Stimulated activated CD8-positive, alpha-beta memory T cell treated with anti-CD3 and anti-CD28 coated beads, Interleukin-15, amount 100 ng/mL, for 1 hour (primary cell): ENCODE results near the gene HIRA.
"Not testable (repeated sequence)": the region's sequence is repeated elsewhere in the genome, so short reads cannot be mapped to it uniquely, and the experiment has no call there.

ENCODE experiments used
- DNase-seq: peaks from one replicate; pipeline ENCODE4 v3.0.0-alpha.2; 2020; ENCODE audit warnings: low read depth

Gene HIRA

DNA sequence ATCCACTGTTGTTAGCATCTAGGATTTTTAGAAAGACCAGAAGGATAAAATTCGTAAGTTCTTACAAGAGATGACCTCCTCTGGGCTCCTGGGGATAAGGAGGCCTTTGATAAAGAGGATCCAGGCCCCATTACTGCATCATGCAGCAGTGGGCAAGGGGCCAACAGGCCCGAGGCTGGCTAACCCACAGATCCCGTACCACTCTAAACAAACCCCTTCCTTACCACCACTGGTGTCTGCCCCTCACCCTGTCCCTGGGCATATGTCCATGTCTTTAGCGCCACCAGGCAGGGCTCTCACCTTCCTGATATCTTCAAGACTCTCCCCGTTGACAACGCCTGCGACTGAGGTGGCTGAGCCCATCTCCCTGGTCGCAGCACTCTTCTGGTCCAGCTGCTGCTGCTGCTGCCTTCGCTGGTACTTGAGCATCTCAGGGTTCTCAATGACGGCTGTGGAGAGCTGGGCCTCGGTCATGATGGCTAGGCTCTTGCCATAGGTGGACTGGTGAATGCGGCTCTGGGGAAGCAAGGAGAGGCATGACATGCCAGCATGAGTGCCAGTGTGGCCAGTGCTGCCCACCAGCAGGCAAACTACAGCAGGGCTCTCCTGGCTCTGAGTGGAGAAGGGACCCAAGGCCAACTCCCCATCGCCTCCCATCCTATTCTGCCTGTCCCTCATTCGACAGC is 46.2 kb downstream of the HIRA start:
- no peak for DNase-seq

DNA sequence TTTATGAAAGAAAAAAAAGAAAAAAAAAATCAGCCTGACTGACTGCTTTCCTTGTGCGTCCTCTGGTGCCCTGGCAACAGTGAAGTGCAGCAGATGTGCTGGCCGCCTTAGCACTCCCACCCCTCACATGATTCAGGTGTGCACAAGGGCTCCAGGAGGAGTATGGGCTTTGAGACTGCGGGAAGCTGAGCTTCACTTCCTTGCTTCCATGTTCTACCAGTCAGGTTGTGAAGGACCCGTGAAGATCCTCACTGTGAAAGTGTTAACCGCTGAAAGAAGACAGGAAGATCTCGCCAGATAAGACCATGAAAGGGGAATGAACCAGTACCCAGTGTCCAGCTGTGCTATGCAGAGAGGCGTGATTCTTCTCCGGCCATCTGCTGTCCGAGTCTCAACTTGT is 48.2 kb downstream of the HIRA start:
- DNase-seq, result no peak

DNA sequence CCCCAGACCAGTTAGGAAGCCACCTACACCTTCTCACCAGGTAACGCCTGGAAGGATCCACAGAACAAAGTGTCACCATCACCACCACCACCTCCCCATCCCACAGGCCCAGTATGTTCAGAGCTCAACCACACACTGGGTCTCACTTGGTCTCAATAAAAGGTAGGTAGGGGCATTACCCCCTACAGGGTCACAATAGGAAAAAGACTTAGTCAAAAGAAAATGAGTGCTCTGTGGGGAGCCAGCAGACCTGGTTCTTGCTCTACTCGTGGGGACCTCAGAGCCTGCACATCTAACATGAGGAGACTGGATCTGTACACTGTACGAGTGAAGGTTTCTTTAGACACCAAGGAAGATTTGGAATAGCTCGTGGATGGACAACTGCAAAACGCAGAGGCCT is 49.3 kb downstream of the HIRA start:
- no peak for DNase-seq

DNA sequence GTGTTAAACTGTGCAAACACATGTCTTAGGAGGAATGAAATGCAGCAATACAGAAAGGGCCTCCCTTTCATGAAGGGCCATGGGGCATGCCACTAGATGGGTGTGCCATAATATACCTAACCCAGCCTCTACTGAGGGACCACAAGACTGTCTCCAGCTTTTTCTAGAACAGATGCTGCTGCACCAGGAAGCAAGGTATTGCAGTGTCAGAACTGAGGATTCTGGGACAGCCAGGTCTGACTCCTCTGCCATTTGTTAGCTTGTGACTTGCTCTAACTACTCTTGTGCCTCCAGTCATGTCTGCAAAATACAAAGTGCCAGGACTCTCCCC is 53.2 kb downstream of the HIRA start:
- DNase-seq, result no peak

DNA sequence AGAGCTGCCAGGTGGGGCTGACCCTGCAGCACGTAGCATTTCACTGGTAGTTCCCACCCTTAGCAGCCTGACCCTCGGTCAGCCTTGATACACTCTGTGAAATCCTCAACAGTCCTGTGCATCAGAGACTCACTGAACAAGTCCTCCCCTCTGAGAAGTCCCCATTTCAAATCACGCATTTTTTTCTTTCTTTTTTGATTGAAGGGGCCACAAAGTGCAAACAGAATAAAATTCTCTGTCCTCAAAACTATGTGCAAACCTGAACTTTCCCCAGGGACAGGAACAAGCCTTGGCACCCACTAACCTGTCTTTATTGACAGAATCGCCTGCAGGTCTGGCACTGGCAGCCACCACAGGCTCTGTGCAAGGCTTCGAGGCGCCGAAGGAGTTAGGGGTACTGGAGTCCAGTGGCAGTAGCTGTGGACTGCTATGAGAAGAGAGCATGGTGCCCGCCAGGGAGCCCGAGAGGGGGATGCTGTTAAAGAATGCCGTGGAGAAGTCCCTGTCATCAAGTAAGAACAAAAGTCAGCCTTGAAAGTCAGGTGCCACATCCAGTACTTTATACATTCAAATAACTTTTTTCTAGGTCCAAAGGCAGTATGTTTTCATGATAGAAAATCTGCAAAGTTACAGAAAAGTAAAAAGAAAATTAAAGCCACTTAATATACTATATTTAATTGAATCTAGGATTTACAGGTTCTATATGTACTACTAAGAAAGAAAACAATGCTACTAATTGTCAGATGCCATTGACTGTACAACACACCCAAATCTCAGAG is 53.8 kb downstream of the HIRA start:
- no peak for DNase-seq

DNA sequence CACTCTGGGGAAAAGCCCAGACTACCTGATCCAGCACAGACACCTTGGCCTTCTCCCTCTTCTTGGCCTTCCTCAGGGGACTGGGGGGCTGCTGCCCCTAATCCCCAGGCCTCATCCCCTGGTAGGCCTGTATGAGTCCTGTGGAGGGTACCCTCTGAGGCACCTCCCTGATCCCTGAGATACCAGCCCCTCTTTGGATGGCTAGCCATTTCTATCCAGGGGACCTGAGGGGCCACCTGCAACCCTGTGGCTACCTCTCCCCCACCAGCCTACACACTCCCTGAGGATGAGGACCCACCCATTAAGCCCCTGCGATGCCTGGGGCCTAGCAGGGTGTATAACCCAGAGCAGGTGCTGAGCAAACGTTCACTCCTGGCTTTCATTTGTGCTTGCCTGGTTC is 54.6 kb downstream of the HIRA start:
- DNase-seq, result no peak

DNA sequence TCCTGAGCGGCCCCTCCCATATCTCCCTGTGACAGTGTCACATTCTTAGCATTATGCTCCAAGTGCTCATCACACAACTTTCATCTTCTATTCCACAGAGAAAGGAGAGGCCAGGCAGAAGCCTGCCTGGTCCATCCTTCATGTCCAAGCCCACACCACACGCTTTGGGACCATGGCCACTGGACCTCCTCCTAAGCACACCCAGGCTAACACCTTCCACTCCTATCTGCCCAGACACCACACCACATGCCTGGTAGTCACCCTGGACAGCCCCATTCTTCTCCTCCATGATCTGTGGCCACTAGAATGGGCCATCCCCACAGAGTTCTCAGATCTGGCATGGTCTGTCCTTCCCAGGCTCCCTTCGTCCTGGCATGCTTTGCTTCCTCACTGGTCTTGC is 55.3 kb downstream of the HIRA start:
- DNase-seq, result no peak

DNA sequence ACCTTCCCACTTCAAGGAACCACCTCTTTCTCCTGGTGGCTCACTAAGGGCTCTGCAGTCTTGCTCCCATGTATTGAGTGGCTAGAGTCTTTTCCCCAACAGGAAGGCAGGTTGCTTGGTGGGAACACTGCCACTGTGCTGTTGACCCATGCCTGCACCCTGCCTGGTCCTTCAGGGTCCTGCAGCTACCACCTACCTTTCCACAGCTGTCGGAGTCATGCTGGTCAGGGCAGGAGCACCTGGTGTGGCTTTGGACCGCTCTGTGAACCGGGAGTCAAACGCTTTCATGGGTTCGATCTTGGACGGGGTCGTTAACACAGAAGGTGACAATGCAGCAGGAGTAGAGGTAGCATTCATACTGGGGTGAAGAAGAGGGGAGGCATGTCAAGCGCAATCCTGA is 56.1 kb downstream of the HIRA start:
- no peak for DNase-seq

DNA sequence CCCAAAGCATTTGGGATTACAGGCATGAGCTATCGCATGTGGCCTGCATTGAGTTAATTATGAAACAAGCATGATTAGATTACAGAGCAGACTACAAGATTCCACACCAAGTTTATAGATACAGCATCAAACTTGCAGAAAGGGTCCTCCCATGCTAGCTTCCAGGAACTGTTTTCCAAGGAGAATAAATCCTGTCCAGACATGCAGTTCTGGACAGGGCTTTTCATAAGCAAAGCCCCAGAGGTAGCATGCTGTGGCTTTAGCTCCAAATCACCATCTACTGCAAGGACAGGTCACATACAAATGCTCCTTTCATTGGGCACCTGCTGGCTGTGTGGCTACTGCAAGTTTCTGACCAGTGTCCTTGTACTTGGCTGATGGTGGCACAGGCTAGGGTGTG is 57.1 kb downstream of the HIRA start:
- DNase-seq, result no peak

DNA sequence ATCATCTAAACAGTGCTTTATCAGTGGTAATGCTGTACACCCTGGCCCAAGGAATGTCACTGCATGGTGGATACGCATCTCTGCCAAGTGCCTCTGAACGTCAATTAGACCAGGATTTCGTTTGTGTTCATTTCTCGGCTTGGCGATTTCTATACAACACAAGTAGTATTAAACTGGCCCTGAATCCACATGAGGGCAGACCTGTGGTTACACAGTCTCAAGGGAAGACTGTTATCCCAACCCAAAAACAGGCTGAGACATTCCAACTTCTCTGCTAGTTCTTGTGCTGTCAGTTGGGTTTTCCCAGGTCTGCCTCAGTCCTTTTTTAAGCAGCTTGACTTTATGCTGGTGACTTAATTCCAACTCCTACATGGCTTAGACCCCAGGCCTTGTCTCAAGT is 58.1 kb downstream of the HIRA start:
- no peak for DNase-seq

DNA sequence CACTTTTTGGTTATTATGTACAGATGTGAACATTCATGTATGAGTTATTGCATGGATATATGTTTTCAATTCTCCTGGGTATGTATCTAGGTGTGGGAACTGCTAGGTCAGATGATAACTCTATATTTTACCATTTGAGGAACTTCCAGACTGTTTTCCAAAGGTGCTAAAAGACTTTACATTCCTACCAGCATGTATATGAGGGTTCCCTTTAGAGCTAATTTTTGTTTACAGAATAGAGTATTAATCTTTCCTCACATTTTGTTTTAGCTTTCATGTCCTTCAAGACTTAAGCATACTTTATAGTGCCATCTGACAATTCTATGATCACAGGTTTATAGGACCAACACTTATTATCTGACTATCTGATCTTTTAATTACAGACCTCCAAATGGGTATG is 59.6 kb downstream of the HIRA start:
- DNase-seq, result no peak

DNA sequence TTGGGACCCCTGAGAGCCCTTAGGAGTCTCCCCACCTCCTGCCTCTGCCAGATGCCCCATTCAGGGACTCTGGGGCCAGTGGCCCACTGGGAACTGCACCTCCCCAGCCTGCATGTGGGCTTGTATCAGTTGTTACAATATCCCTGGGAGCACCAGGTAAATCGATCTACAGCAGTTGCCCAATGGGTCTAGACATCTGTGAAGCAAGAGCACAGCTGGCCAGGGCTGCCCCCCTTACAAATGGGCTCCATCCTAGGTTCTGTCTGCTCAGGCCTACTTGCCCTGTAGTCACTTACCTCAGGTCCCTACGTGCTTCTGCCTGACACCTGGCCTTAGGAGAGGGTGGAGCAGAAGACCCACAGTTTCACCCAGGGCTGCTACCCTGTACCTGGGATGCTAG is 62.7 kb downstream of the HIRA start:
- no peak for DNase-seq

DNA sequence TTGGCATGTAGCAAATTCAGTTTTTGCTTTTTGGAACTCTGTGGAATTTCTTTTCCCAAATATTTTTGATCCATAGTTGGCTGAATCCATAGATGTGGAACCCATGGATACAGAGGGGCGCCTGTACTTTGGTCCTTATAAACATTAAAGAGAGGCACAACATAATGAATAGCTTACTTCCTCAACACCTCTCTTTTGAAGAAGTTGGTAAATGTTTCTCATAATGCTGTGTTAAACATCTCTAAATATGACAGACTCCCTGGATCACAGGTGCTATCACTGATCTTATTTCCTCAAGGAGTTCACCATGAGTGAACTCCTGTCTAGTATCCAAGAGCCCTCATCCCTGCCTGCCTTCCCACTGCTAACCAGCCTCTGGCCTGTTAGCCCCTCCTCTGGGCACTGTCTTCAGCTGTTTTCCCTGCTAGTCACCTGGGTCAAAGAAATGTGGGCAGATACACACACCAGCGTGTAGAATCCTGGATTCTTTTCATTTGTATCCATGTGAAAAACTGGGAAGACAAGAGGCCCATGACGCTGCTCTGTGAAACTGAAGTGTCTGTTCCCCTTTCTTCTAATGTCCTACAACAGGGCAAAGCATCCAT is 63.7 kb downstream of the HIRA start:
- no peak for DNase-seq

DNA sequence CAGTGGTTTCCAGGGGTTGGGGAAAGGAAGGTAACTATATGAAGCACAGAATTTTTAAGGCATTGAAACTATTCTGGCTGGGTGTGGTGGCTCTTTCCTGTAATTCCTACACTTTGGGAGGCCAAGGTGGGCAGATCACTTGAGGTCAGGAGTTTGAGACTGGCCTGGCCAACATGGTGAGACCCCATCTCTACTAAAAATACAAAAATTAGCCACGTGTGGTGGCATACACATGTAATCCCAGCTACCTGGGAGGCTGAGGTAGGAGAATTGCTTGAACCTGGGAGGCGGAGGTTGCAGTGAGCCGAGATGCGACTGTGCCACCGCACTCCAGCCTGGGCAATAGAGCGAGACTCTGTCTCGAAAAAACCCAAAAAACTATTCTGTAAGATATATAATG is 68.0 kb downstream of the HIRA start:
- DNase-seq, result not testable (repeated sequence)

DNA sequence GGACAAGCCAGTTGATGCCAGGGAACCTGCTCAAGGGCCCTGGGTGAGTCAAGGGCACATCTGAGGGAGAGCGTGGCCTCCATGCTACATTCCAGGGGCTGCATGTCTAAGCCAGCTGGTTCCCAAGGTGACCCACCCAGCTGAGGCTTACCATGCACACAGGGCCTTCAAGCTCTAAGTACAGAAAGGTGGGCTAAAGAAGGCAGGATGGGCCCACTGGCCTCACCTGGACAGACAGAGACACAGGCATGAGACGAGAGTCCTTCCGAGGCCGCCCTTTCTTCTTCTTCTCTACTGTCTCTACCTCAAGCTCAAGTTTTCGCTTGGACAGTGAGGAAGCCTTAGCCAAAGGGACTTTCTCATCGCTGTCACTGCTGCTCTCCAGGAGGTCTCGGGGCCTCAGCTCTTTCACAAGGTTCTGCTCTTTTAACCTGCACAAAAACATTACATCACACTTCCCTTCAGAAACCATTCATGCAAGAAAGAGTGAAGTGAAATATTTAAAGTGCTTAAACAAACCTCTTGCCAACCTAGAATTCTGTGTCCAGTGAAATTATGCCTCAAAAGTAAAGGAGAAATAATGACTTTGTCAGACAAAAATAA is 69.9 kb downstream of the HIRA start:
- no peak for DNase-seq

DNA sequence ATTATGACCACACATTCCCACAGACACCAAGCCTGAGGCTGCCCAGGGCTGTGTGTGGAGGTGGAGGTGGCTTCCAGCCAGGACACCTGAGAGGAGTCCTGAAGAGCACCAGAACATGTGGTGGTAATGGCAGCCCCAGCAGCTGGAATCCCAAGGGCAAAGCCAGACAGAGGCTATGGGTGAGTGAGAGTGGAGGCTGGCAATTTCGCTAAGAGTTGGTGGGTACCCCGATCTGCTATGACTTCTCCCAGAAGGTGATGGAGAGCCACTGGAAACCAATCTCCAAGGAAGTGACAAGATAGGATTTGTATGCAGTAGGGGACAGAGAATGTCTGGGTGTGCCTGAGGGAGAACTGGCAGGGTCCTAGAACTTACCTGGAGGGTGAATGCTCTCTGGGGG is 70.7 kb downstream of the HIRA start:
- no peak for DNase-seq

DNA sequence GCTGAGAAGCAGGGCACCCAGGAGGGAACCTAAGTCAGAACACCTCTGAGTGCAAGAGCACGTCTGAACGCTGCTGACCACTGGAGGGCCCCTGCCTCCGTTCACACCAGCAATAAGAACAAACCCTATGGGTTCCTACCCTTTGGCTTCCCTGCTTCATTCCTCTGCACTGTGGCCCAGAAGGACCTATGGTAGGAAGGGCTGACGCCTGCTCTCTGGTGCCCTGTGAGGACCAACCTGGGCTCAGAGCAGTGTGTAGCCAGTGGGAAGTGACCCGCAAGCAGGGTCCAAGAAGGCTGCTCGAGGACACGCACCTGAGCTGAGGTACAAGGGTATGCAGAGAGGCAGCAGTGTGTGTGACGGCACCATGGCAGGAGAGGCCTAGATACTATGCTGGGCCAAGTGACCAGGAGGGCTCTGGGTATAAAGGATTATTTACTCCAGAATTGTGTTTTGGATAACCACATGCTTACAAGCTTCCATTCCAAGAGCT is 71.2 kb downstream of the HIRA start:
- no peak for DNase-seq

DNA sequence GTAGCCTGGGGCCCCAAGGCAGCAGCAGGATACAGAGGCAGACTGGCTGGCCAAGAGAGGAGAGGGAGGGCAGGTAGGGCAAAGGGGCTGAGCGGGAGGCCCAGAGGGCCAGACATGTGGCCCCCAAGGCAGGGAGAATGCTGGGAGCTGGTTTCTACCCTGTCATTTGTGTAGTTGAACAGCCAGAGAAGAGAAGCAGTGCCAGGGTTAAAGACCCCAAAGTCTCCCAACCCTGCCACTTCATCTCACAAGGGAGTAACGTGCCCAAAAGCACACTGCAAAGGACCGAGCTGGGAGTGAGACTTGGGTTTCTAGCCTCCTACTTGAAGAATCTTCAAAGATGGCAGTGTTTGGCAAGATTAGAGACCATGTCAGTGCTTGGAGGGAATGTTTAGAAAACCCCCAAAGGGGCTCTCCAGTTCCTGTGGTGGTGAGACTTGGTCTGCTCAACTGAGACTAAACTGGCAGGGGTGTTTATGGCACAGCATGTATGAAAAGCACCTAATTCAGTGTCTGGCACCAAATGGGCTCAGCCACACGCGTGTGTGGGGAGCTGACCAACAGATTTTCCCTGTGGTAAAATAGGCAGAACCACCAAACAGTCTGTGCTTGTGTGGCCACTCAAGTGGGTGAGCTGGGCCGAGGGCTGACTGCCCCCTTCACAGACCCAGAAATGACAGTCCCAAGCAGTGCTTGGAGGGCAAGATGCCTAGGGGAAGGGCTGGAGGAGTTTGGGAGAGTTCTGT is 71.8 kb downstream of the HIRA start:
- no peak for DNase-seq

DNA sequence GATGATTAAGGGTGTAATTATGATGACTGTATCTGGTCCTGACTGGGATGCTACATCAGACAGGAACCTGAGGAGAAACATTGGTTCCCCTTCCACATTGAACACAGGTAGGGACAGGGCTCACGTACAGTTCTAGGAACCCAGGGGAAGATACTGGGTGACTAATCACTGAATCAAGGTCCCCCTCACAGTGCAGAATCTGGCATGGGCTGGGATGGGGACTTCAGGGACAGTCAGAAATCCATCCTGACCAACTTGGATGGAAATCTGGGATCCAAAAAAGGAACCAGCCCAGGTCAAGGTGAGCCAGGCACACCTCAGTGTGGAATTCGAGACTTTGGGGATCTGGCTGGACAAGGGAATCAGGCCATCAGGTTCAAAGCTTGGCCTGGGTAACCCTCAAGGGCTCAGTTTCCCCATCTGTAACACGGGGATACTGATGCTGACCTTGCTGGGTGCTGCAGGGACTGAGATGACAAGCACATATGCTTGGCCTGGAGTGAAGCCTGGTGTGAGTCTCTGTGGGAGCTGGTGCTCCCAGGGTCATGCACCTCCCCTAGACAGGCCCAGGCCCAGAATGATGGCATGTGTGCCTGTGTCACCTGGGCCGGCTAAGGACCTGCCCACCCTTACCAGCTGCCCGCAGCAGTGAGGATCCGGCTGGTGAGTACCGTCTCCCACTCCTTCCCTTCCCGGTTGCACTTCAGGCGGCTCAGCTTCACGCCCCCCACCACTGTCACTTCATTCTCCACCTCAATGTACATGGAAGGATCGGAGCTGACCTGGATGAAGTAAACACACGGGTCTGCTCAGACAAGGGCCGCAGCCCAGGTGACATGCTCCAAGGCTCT is 72.6 kb downstream of the HIRA start:
- no peak for DNase-seq

DNA sequence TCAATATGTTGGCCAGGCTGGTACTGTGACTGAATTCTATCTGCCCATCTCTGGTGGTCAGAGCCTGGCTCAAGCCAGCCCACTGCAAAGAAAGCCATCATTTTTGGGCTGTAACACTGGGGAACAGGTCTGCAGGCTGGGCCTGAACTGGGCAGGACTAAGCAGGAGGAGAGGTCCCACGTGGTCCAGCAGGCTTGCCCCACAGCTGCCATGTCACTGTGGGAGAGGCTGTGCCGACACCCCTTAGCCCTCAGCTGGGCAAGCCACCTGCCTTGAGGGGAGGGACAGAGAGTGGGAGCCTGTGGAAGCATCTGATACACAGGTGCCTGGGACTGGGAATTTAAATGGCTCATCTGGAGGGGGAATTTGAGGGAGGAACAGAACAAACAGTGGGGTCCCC is 73.3 kb downstream of the HIRA start:
- no peak for DNase-seq
